Adrenal gland (tissue), 12 donors: ENCODE results near the gene LAD1. TPM values are rescaled to one million over a fixed set of nuclear protein-coding genes. Genes with fewer than 3 reads are reported as not detected.

Experiments
- DNase-seq, 7 donors: peaks; one replicate each; pipeline ENCODE4 v3.0.0-alpha.2; 2019 to 2020
- H3K27ac ChIP-seq, 5 donors: fragments of 200-600 bp; sonication (generic) in 4 of 5; 1 replicate in 3 of 5; 2 replicates in 2 of 5; pipeline versions ENCODE4 v1.5.1 to v1.8.0; 2016 to 2020; ENCODE audit warnings: mild to moderate bottlenecking in 1 of 5
- H3K27me3 ChIP-seq: fragments of 200-600 bp; 2 replicates; pipeline ENCODE4 v1.8.0; 2021
- H3K36me3 ChIP-seq, 2 donors: fragments of 200-600 bp; replicated peaks in 1 of 2; 1 replicate in 1 of 2; 2 replicates in 1 of 2; pipeline versions ENCODE4 v1.5.1 to v1.8.0; 2018 to 2022
- H3K4me1 ChIP-seq, 2 donors: fragments of 200-600 bp; replicated peaks in 1 of 2; 1 replicate in 1 of 2; 2 replicates in 1 of 2; pipeline versions ENCODE4 v1.5.1 to v1.8.0; 2018 to 2021
- H3K4me3 ChIP-seq, 4 donors: fragments of 200-600 bp; sonication (generic) in 3 of 4; one replicate each; pipeline ENCODE4 v1.5.1; 2016 to 2018
- H3K9me3 ChIP-seq, 3 donors: fragments of 200-600 bp; sonication (generic) in 1 of 3; replicated peaks in 1 of 3; 1 replicate in 2 of 3; 2 replicates in 1 of 3; pipeline versions ENCODE4 v1.5.1 to v1.8.0; 2016 to 2021
- POLR2A ChIP-seq, 2 donors: fragments of 450-650 bp; IDR thresholded peaks; one replicate each; pipeline ENCODE4 v1.6.1; 2017; ENCODE audit warnings: antibody characterized with exemption in 2 of 2, mild to moderate bottlenecking in 2 of 2, moderate library complexity in 1 of 2
- WGBS, 4 donors: extraction: QIAGEN DNeasy Blood & Tissue Kit in 2 of 4; methylation state at CpG; one replicate each; pipeline versions ENCODE4 v1.1.5 to v1.1.7; 2013 to 2017; 5-methylcytosine and 5-hydroxymethylcytosine counted together
- intact Hi-C, 2 donors: fragments of 100-400 bp; cut with DNase I; formaldehyde crosslinking; loops; one replicate each; pipeline versions ENCODE4 v1.14.1 to v1.15.0; 2022 to 2023
- polyA plus RNA-seq, 3 donors: library from polyadenylated mRNA; stranded (reverse); fragments of 200-250 nt in 2 of 3; fragments of 350-450 nt in 1 of 3; fragmentation: Illumina TruSeq in 1 of 3; extraction: RNeasy Lipid Tissue Mini Kit (QIAGEN cat#74804) in 1 of 3; gene quantifications; one replicate each; pipeline ENCODE4 v1.2.3, GENCODE V29; 2013 to 2014
- total RNA-seq, 9 donors: library from RNA; depleted of rRNA in 4 of 9; stranded (reverse); fragments of >200 nt in 4 of 9; fragments of 120-200 nt in 1 of 9; fragmentation: NEBNext Ultra II Directional in 1 of 9; extraction: Animal tissue kit (Norgen Biotek cat#: 25700) in 1 of 9; gene quantifications; one replicate each; pipeline versions ENCODE4 v1.1.0 to v1.2.4, GENCODE V29; 2013 to 2023
- TF ChIP-seq, protein P1 (sequence below), 6 experiments: fragments of 450-650 bp in 4 of 6; fragments of 200-600 bp in 2 of 6; sonication (generic) in 1 of 6; IDR thresholded peaks; 1 replicate in 5 of 6; 2 replicates in 1 of 6; pipeline versions ENCODE4 v1.5.1 to v1.8.0; 2016 to 2021; ENCODE audit warnings: antibody characterized with exemption in 6 of 6, mild to moderate bottlenecking in 2 of 6, moderate library complexity in 1 of 6
- donor health status: healthy with polysubstance abuse.
- donor health status: Bipolar disorder and iron deficiency.
- donor health status: DM: yes; HTN: yes; CAD: no.
- donor health status: DM: no; HTN: no; CAD: no.
- donor health status: DM: no; HTN: no; CAD: no.
- donor health status: DM: yes; HTN: yes; CAD: no.

The LAD1 gene
- total and polyA plus RNA-seq, 12 donors = 0.08 to 0.61 (median 0.17) TPM; not detected in 7

GRCh38 chr1:201363467-201363866 lies 35.7 kb downstream of the LAD1 start:
- H3K4me1 ChIP-seq = no peaks in the 10 kb centered on the region
- DNase-seq = no peak
- intact Hi-C loops = no loop called here
- no peaks in the 10 kb centered on the region for H3K9me3 ChIP-seq
- H3K27ac ChIP-seq = no peak overlapping the region
- WGBS, 4 donors = 59 to 75% (median 66%) methylated on average over 8 of the region's 8 CpGs
- H3K4me3 ChIP-seq = no peak overlapping the region
- H3K27me3 ChIP-seq = no peaks in the 10 kb centered on the region
- TF ChIP-seq POLR2A (IDR thresholded peaks at IDR 0.05) = no peak
- TF ChIP-seq, protein P1, sequence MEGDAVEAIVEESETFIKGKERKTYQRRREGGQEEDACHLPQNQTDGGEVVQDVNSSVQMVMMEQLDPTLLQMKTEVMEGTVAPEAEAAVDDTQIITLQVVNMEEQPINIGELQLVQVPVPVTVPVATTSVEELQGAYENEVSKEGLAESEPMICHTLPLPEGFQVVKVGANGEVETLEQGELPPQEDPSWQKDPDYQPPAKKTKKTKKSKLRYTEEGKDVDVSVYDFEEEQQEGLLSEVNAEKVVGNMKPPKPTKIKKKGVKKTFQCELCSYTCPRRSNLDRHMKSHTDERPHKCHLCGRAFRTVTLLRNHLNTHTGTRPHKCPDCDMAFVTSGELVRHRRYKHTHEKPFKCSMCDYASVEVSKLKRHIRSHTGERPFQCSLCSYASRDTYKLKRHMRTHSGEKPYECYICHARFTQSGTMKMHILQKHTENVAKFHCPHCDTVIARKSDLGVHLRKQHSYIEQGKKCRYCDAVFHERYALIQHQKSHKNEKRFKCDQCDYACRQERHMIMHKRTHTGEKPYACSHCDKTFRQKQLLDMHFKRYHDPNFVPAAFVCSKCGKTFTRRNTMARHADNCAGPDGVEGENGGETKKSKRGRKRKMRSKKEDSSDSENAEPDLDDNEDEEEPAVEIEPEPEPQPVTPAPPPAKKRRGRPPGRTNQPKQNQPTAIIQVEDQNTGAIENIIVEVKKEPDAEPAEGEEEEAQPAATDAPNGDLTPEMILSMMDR (IDR thresholded peaks at IDR 0.05) = no peak
- no peaks in the 10 kb centered on the region for H3K36me3 ChIP-seq

DNA sequence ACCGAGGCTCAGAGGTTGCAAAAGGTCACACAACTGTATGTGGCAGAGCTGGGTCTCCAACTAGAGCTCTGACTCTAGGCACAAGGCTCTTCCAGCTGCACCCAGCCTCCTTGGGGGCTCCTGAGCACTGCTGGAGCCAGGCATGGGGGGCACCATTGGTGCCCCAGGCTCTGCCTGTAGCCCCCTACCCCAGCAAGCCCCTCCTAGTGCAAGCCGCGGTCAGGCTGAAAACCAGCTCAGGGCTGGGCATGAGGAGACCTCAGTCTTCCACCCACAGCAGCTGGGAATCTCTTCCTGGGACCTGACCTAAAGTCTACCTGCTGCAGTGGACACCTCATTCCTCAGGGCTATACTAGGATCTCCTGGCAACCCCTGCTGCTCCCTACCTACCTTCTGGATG lies 36.2 kb downstream of the LAD1 start:
- H3K36me3 ChIP-seq = no peaks in the 10 kb centered on the region
- no peaks in the 10 kb centered on the region for H3K9me3 ChIP-seq
- TF ChIP-seq, protein P1 (IDR thresholded peaks at IDR 0.05) = no peak
- no peak for TF ChIP-seq POLR2A (IDR thresholded peaks at IDR 0.05)
- 70 to 97% (median 81%) methylated on average over 1 to 3 of the region's 3 CpGs for WGBS, 4 donors
- no peak overlapping the region for H3K27ac ChIP-seq
- no peaks in the 10 kb centered on the region for H3K4me1 ChIP-seq
- no peak overlapping the region for H3K4me3 ChIP-seq
- H3K27me3 ChIP-seq = no peaks in the 10 kb centered on the region
- intact Hi-C loops = no loop called here
- DNase-seq = no peak

- 42 to 72% (median 46%) methylated on average over 6 to 10 of the region's 10 CpGs for WGBS, 4 donors
- TF ChIP-seq POLR2A (IDR thresholded peaks at IDR 0.05) = no peak
- TF ChIP-seq, protein P1 (IDR thresholded peaks at IDR 0.05) = peak; percentile 66 to 80 (median 74)
- no peaks in the 10 kb centered on the region for H3K27me3 ChIP-seq
- no peaks in the 10 kb centered on the region for H3K36me3 ChIP-seq
- no peaks in the 10 kb centered on the region for H3K4me1 ChIP-seq
- no peak overlapping the region for H3K4me3 ChIP-seq
- DNase-seq = peak; percentile 21 to 55 (median 39)
- no peaks in the 10 kb centered on the region for H3K9me3 ChIP-seq
- H3K27ac ChIP-seq = no peak overlapping the region
- intact Hi-C loops = loop anchor here in 1 of 2 donors (2.0 kb wide), 1 partner anchor 107 kb away; no protein-coding TSS in a partner anchor
Observed at GRCh38 chr1:201361652-201362504, 37.2 kb downstream of the LAD1 start.

GRCh38 chr1:201360901-201361651 lies 38.0 kb downstream of the LAD1 start:
- no peak for DNase-seq
- Histone ChIP-seq H3K36me3 (no peaks in the 10 kb centered on the region), H3K4me3 (no peak overlapping the region), H3K9me3 (no peaks in the 10 kb centered on the region), H3K4me1 (no peaks in the 10 kb centered on the region), H3K27me3 (no peaks in the 10 kb centered on the region), H3K27ac (no peak overlapping the region)
- TF ChIP-seq POLR2A (IDR thresholded peaks at IDR 0.05) = no peak
- TF ChIP-seq, protein P1 (IDR thresholded peaks at IDR 0.05) = no peak
- WGBS, 4 donors = 76 to 83% (median 81%) methylated on average over 4 to 15 of the region's 15 CpGs
- intact Hi-C loops = loop anchor here in 1 of 2 donors (2.0 kb wide), 1 partner anchor 106 kb away; no protein-coding TSS in a partner anchor
